HG03196 (cell line): Measurements from ENCODE around the gene ATP8B1.

Experiments used
- ATAC-seq: cut with Tn5 transposase; IDR thresholded peaks from one replicate; pipeline ENCODE4 v1.9.1; 2021; ENCODE audit not compliant: unreplicated experiment

Gene ATP8B1

DNA sequence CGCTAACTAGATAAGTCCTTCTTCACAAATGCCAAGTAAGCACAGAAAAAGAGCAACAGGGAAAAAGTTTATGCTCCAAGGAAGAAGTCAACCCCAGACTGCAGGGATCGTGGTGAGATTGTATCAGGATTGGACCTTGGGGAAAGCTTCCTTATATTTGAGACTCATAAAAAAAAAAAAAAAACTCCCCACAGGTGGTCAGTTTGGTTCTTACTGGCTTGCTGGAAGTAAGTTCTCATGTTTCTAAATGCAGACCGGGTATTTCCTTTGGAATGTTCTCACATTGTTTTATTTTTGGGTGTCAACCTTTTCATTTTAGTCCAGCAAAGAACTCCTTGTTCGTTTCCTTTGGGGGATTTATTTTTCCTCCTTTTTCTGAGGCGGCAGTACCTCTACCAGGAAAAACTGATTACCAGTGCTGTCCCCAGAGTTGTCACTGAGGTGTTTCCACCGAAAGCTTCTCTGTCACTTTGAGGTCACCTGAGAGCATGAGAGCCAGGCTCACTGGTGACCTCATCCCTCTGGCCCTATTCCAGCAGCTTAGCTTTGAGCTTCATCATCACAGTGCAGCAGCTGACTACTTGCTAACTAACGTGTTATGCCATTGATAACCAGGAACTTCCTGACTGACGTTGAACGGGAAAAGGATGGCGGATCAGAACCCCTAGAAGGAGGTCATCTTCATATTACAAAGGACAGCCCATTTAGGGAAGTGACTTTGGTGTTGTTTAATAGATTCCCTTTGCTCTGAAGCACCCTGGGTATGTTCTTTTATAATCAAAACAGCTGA lies 16.8 kb upstream of the ATP8B1 start:
- no peak for ATAC-seq

DNA sequence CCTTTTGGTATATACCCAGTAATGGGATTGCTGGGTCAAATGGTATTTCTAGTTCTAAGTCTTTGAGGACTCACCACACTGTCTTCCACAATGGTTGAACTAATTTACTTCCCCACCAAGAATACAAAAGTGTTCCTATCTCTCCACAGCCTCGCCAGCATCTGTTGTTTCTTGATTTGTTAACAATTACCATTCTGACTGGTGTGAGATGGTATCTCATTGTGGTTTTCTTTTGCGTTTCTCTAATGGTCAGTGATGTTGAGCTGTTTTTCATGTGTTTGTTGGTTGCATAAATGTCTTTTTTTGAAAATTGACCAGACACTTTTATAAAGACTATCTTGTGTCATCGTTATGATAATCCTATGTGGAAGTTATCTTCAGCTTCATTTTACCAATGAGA lies 16.0 kb upstream of the ATP8B1 start:
- no peak for ATAC-seq

DNA sequence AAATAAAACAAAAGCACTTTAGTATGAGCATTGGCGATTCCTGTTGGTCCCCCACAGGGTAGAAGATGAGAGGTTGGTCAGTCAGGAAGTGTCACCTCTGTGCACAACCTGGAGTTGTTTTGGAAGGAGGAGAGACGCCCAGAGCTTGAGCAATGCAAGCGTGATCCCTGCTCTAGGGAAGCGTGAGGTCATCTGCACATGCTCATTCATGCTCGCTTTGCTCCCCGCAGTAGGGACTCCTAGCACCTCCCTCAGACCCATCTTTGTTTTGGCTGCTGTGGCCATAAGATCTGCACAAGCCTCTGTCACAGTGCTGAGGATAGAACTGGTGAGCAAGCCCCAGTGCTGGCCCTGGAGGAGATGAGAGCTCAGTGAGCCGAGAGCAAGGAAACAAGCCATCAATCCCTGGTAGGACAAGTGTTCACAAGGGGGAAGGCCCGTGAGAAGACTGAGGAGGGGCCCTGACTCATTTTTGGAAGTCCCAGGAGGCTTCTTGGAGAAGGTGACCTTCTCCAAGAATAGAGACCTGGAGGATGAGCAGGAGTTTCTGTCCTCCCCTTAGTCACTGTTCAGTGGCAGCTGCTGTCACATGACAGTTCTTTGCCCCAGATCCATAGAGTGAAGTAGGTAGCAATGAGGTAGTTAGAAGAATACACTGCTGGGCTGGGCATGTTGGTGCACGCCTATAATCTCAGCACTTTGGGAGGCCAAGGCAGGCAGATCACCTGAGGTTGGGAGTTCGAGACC lies 13.3 kb upstream of the ATP8B1 start:
- no peak for ATAC-seq

DNA sequence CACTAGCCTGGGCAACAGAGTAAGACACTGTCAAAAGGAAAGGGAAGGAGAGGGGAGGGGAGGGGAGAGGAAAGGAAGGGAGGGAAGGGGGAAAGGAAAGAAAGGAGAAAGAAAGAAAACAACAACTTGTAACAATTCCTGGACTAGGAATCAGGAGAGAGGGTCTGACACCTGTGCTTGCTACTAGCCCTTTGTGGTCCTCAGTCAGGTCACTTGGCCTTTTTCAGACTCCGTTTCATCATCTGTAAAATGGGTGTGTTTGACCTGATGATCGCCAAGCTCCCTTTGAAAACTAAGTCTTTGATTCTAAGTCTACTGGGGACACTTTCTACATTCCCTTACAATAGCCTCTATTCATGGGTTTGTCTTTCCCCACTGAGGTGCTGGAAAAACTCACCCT lies 11.4 kb upstream of the ATP8B1 start:
- ATAC-seq, result no peak

DNA sequence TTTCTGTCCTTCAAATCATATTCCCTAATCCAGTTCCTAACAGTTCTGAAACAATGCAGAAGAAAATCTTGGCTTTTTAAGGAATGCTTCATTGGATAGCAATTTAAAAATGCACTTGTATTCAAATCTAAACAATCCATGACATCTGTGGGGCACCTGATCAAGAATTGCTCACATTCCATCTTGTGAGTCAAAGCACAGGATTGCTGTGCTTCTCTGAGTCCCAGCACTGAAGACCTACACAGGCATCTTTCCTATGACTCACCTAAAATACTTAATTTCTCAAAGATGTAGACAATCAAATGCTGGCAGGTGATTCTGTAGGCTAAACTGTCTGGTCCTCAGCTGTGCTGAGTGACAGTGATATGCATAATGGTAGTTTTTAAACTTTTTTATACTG lies 10.1 kb upstream of the ATP8B1 start:
- no peak for ATAC-seq

DNA sequence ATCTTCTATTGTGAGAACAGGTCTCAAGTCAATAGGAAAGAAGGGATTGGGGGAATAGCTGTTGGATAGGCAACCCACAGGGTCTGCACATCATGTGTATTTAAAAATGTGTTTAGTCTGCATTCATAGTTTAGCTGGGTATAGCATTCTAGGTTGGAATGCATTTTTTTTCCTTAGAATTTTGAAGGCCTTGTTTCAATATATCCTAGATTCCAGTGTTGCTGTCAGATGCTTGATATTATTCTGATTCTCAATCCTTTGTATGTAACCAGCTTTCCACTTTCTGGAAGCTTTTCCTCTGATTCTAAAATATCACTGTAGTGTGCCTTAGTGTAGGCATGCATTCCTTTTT lies 9.0 kb upstream of the ATP8B1 start:
- ATAC-seq, result no peak

DNA sequence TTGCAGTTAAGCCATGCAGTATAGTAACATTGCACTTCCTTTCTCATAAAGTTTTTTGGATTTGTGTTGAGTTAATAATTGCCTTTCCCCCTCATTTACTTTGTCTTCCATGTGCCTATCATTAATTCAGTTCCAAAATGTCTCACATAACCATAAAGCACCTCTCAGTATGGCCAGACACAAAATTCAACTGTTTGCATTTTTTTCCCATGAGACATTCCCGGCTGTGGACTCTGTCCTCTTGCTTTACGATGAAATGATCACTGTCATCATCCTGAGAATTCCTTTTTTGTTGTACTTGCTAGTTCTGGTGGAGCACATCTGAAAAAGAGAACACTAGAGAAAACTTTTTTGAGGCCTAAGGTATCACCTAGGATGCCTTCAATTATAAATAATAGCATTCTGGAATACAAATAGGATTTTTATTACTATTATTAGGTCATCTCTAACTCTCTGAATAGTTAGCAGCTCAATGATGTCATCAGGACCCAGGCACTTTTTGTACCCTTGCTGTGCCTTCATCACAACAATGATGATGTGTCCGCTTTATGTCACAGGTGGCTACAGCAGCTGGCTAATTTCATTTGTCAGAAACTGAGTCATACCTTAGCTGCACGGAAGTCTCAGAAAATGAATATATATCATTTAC lies 8.5 kb upstream of the ATP8B1 start:
- no peak for ATAC-seq

DNA sequence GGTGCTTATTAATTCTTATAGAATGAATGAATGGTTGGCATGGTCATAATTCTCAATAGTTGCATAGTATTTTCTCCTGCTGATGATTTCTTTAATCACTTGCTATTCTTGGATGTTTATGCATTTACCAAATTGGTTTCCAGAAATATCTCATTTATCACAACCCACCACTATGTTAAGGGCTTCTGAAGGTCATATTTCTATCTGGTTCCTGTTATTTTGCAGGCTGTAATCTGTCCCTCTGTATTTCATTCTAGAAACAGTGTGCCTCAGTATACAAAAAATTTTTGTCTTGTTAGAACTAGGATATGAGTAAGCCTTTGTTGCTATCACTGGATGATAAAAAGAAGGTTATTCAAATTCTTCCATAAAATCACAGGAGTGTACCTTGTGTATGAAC lies 6.1 kb upstream of the ATP8B1 start:
- no peak for ATAC-seq

DNA sequence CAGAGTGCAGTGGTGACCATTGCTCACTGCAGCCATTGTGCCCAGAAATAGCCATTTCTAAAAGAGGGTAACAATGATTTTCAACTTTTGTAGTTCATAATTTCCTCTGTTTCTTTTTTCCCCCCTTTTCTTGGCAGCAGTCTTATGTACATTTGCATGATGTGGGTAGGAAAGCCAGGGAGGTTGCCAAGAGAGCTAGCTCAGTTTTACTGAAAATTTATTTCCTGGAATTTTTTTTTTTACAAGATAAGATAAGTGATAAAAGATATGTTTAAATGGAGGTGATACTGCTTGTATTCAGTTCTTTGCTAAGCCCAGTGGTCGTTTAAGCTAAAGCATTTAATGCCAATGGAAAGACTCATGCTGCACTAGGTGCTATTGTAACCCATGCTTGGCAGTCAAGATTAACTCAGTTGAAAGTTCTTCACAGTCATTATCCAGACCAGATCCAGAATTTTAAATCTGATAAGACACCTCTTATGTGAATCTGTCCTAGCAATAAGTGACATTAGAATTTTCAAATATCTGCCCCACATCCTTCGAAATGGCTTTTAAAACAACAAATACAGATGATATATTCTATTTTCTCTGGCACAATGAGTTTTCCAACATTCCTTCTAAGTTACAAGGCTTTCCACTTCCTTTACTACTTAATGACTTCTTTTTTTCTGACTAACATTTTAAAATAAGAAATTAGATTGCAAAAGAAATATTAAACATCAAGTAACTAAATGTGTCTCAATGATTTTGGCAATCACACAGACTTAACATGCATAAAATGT lies 4.4 kb upstream of the ATP8B1 start:
- ATAC-seq, result no peak

DNA sequence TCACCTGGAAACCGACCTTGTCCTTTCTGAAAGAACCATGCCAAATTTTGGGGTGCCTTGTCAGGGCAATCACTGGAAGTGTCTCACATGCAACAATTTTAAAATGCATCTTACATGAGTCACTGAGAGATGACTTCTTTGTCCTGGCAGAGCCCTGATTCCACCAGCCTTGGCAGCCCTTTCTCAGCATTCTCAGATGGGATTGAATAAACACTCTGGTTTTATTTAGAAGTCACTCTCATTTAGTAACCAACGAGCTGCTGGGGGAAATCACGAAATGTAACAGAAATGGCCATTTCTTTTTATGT lies 3.8 kb upstream of the ATP8B1 start:
- ATAC-seq, result no peak

DNA sequence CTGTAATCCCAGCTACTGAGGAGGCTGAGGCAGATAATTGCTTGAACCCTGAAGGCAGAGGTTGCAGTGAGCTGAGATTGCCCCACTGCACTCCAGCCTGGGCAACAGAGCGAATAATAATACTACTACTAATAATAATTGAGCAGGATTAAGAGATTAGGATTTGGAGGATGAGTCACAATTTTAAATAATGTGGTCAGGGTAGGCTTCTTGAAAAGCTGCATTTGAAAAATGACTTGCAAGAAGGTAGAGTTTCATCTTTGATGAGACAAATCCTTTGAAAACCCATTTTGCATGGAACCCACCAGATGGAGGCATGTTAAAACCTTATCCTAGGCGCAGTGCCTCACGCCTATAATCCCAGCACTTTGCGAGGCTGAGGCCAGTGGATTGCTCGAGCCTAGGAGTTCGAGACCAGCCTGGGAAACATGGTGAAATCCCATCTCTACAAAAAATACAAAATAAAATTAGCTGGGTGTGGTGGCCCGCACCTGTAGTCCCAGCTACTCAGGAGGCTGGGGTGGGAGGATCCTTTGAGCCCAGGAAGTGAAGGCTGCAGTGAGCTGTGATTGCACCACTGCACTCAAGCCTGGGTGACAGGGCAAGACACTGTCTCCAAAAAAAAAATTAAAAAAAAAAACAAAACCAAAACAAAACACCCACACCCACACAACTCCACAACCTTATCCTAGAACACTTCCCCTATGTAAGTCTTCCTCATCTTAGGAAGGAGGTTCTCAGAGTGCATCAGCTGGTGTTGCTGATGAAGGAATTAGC lies 3.3 kb upstream of the ATP8B1 start:
- ATAC-seq, result no peak

DNA sequence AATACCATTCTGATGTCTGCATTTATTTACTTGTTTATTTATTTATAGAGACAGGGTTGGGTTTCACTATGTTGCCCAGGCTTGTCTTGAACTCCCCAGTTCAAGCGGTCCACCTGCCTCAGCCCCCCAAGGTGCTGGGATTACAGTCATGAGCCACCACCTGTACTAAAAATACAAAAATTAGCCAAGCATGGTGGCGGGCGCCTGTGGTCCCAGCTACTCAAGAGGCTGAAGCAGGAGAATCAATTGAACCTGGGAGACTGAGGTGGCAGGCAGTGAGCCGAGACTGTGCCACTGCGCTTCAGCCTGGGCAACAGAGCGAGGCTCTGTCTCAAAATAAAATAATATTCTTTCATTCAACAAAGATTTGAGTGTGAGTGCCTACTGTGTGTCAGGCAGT lies 2.0 kb upstream of the ATP8B1 start:
- no peak for ATAC-seq

DNA sequence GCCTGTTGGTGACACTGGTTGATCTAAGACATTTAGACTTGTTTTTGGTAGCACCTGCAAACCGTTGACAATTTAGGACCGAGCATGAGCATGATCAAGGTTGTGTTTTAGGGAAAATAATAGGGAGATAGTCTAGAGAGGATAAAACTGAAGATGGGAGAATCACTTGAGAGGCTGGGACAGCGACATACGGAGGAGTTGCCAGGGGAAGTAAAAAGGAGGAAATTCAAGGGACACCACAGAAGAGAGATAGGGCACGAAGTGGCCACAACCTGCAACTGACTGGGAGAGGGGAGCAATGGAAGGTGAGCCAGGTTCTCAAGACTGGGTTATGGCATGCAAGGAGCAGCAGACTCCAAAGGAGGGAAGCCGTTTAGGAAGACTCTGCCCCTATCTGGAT lies 1.4 kb upstream of the ATP8B1 start:
- ATAC-seq, result no peak

DNA sequence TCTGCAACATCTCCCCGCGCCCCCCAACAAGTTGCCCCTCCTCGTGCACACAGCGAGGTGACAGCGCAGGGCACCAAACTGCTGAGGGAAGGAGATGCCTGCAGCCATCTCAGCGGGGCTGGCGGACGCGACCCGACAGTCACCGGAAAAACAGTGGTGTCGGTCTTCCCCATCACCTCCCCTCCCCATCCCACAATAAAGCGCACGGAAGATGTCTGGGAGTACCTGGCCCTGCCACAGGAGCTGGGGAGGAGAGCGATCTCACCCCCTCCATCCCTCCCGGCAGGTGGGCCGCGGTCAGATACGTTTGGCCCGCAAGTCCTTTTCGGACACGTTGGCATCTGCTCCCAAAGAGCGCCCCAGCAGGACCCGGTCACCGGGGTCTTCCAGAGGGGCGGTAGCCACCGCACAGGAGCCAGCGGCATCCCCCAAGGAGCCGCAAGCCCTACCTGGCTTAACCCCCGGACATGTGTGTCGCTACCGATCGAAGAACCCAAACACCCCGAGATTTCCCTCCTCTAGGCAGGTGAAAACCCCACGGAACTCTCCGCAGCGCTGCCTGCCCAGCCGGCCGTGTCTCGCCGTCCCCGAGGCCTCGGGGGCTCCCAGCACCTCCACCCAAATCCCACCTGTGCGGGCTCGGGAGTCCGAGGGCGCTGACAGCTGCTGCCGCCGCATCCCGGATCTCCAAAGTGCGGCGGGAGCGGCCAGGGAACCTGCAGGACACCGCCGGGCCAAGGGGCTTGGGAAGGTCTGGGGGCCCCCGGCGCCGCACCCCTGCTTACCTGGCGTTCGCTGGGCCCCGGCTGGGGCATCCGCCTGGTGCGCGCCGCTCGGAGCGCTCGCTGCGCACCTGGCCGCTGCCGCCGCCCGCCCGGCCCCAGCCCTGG lies 657 bp downstream of the ATP8B1 start:
- ATAC-seq, result no peak

DNA sequence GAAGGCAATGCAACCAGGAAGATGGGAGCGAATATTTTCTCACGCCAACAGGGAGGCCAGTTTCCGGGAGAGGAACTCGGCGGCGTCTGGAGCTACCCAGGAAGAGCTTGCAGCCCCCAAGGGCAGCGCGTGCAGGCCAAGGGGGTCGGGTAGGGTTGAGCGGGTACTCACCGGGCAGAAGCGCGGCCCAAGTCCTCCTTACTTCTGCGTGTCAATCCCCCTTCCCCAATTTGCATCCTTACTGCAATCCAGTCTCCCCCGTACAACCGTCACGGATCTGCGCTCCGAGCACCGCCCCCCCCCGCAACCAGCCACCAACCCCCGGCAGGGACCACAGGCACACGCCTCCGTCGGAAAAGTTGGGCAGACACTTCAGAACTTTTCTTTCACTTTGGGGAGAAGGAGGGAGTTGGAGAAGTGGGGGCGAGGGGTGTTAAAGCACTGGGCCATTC lies 1.3 kb downstream of the ATP8B1 start:
- no peak for ATAC-seq

DNA sequence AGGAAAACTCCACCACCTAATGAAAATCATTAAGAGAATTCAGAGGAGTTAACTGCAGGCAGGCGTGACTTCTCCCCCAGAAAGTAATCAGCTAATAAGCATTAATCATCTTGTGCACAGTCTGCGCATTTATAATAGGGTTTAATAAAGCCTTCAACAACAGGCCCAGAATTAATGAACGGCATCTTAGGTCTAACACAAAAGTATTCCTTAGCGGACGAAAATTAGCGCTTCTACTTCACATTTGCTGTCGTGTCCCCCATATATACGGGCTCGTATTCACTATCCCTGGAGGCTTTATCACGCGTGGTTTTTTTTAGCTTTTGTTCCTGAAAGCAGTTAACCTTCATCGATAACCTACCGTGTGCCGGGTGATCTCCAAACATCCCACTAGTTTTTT lies 1.8 kb downstream of the ATP8B1 start:
- no peak for ATAC-seq

DNA sequence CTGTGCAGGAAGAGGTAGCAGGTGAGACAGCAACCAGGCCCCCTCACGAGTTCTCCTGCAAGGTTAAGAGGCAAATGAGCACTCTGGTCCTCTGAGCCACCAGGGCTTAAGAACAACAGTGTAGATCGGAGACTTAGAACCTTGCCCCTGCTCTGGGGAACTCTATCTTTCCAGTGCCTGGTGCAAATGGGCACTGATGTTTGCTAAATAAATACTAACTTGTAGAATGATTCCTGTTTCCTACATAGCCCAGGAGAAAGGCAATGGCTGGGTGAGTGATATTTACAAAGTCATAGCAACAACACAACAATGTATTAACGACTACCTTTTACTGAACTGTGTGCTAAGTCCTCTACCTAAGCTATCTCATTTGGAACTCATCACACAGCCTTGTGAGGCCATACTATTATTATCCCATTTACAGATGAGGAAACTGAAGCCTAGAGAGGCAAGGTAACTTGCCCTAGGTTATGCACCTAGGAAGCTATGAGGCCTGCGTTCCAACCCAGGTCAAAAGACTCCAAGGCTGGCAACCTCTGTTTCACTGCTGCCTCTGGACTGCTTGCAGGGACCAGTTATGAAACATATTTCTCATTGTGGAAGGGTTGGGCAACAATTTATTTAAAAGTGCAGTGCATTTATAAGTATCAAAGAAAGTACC lies 4.3 kb downstream of the ATP8B1 start:
- ATAC-seq, result no peak

DNA sequence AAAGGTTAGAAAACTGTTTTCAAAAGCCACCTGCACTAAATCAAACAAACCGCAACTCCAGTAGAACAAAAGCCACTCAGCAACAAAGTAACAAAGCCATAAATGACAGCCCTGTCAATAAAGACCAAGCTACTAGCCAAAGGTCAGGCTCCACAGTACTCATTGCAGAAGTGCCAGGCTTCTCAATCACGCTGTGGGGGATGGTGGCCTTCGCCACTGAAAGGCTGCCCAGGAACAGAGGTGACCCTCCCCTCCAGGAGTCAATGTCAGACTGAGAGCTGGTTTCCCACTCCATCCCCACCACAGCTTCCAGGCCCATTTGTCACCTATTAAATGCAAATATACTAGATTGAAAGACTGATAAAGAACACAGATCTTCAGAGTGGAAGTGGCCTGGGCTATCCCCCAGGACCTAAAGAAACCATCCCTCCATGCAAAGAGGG lies 5.9 kb downstream of the ATP8B1 start:
- no peak for ATAC-seq
